ENCODE measurements around the gene HDHD2.

- TF ChIP-seq CTCF (IDR thresholded peaks at IDR 0.05): no peak
- TF ChIP-seq POLR2A (IDR thresholded peaks at IDR 0.05): no peak
Observed at GRCh38 chr18:47067648-47068047, 82.7 kb downstream of the HDHD2 start.
